HG03565 (cell line): Measurements from ENCODE around the gene GALM.
"Not testable (repeated sequence)": the region's sequence is repeated elsewhere in the genome, so short reads cannot be mapped to it uniquely, and the experiment has no call there.

Experiments
- ATAC-seq: cut with Tn5 transposase; IDR thresholded peaks from one replicate; pipeline ENCODE4 v1.9.1; 2021; ENCODE audit warnings: mild to moderate bottlenecking, moderate library complexity; ENCODE audit not compliant: unreplicated experiment

Gene GALM

GRCh38 chr2:38755891-38756290 lies 90.0 kb downstream of the GALM start:
- ATAC-seq: not testable (repeated sequence)

GRCh38 chr2:38763228-38763627 lies 97.3 kb downstream of the GALM start:
- ATAC-seq: no peak

- ATAC-seq: no peak
Observed at GRCh38 chr2:38763728-38764127, 97.8 kb downstream of the GALM start.

GRCh38 chr2:38765149-38765548 lies 99.2 kb downstream of the GALM start:
- ATAC-seq: no peak

- ATAC-seq: no peak
Observed at GRCh38 chr2:38765551-38765950, 99.6 kb downstream of the GALM start.

- ATAC-seq: no peak
Observed at GRCh38 chr2:38771632-38772031, 105.7 kb downstream of the GALM start.

- ATAC-seq: no peak
Observed at GRCh38 chr2:38775097-38775920, 109.4 kb downstream of the GALM start.

GRCh38 chr2:38775921-38776225 lies 110.0 kb downstream of the GALM start:
- ATAC-seq: no peak

GRCh38 chr2:38776531-38776930 lies 110.6 kb downstream of the GALM start:
- ATAC-seq: no peak

- no peak for ATAC-seq
Observed at GRCh38 chr2:38778687-38779082, 112.8 kb downstream of the GALM start.

GRCh38 chr2:38783586-38783985 lies 117.7 kb downstream of the GALM start:
- ATAC-seq: no peak
